AG09319 (cell line): ENCODE measurements around the gene ANO1.

Source experiments
- DNase-seq: peaks from one replicate; pipeline ENCODE4 v3.0.0-alpha.2; 2010; ENCODE audit warnings: low read depth; ENCODE audit errors: extremely low read depth
- CTCF ChIP-seq: IDR thresholded peaks from 2 replicates; pipeline ENCODE4 v1.5.1; 2011; ENCODE audit warnings: low read depth, mild to moderate bottlenecking, inconsistent platforms, low read length, moderate library complexity

ANO1 gene

GRCh38 chr11:70140711-70141485 is 62.8 kb downstream of the ANO1 start:
- DNase-seq = no peak
- TF ChIP-seq CTCF = no peak

- DNase-seq = no peak
- no peak for TF ChIP-seq CTCF
These were observed 63.5 kb downstream of the ANO1 start for GRCh38 chr11:70141486-70142220.

GRCh38 chr11:70142221-70142875 is 64.2 kb downstream of the ANO1 start:
- no peak for TF ChIP-seq CTCF

GRCh38 chr11:70144262-70144661 is 66.1 kb downstream of the ANO1 start:
- no peak for TF ChIP-seq CTCF
- no peak for DNase-seq

More at GRCh38 chr11:70142221-70142875, 64.2 kb downstream of the ANO1 start:
- DNase-seq = no peak

GRCh38 chr11:70145071-70145470 is 67.0 kb downstream of the ANO1 start:
- no peak for TF ChIP-seq CTCF
- DNase-seq = no peak

- no peak for TF ChIP-seq CTCF
- no peak for DNase-seq
These were observed 67.7 kb downstream of the ANO1 start for GRCh38 chr11:70145841-70146240.

- TF ChIP-seq CTCF = no peak
These were observed 68.2 kb downstream of the ANO1 start for GRCh38 chr11:70146299-70146698.

More at GRCh38 chr11:70146299-70146698, 68.2 kb downstream of the ANO1 start:
- no peak for DNase-seq
